C4-2B (cell line): ENCODE measurements around the gene UBE2E2.

ENCODE experiments used
- H3K27ac ChIP-seq: fragments of 450-650 bp; 2 replicates; pipeline ENCODE4 v1.5.1; 2017
- ZFX ChIP-seq: fragments of 450-650 bp; IDR thresholded peaks from 2 replicates; pipeline ENCODE4 v1.6.1; 2017
- TF ChIP-seq, protein P1 (sequence below): fragments of 450-650 bp; conservative IDR thresholded peaks from 2 replicates; pipeline ENCODE4 v1.5.1; 2017; ENCODE audit warnings: mild to moderate bottlenecking

Gene UBE2E2

DNA sequence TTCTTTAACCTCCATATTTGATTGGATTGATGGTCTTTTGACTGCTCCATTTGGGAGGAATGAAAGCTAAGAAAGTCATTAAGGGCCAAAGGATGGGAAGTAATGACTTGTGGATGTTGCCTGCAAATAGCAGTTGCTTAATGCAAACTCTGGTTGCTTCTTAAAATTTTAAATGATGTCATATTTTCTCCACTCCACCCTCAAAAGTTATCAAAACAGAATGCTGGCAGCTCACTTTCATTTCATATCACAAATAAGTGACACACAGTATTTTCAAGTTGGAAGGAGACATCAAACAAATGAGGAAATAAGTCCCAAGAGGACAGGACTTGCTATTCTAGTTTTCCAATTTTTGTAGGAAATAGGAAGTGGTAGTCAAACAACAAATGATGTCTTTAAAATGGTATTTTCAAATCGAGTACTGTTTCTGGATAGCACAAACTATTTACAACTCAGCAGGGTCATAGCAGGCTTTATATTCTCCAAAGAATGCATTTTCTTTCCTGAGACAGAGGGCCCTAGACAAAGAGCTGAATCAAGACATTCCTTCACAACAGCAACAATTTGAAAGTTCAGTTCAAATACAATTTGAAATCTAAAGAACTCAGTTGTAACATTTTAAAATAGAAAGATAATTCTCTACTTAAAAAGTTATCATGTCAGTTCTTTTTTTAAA lies 437.5 kb downstream of the UBE2E2 start:
- TF ChIP-seq, protein P1, sequence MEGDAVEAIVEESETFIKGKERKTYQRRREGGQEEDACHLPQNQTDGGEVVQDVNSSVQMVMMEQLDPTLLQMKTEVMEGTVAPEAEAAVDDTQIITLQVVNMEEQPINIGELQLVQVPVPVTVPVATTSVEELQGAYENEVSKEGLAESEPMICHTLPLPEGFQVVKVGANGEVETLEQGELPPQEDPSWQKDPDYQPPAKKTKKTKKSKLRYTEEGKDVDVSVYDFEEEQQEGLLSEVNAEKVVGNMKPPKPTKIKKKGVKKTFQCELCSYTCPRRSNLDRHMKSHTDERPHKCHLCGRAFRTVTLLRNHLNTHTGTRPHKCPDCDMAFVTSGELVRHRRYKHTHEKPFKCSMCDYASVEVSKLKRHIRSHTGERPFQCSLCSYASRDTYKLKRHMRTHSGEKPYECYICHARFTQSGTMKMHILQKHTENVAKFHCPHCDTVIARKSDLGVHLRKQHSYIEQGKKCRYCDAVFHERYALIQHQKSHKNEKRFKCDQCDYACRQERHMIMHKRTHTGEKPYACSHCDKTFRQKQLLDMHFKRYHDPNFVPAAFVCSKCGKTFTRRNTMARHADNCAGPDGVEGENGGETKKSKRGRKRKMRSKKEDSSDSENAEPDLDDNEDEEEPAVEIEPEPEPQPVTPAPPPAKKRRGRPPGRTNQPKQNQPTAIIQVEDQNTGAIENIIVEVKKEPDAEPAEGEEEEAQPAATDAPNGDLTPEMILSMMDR = no peak
- no peak for TF ChIP-seq ZFX
- H3K27ac ChIP-seq = no peak overlapping the region
